NCI-H748 treated with DMSO at 0.1 percent for 48 hours (cell line): ENCODE measurements around the gene CLN3.
"Not testable (repeated sequence)": the region's sequence is repeated elsewhere in the genome, so short reads cannot be mapped to it uniquely, and the experiment has no call there.

Experiments
- DNase-seq: peaks from one replicate; lab custom pipeline; 2025; lab: John Stamatoyannopoulos, UW

CLN3 gene

DNA sequence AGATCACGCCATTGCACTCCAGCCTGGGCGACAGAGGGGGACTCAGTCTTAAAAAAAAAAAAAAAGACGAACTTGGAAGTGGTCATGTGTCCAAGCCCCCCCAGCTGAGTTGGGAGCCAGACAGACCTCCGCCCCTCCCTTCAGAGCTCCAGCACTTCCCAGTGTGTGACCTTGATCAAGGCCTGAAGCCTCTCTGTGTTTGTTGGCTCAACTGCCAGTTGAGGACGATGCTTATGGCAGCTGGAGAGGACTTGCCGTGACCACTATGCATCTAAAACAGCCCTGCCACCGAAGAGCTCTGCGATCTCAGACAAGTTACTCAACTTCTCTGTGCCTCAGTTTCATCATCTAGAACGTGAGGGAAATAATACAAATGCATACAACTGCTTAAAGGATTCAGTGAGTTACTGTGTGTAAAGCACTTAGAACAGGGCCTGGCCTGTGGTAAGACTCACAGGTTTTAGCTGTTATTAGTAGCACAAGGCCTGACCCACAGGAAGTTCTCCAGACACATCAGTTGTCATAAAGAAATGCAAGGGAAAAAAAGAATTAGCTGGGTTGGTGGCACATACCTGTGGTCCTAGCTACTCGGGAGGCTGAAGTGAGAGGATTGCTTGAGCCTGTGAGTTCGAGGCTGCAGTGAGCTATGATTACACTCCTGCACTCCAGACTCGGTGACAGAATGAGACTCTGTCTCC is 21.8 kb upstream of the CLN3 start:
- DNase-seq, result no peak

DNA sequence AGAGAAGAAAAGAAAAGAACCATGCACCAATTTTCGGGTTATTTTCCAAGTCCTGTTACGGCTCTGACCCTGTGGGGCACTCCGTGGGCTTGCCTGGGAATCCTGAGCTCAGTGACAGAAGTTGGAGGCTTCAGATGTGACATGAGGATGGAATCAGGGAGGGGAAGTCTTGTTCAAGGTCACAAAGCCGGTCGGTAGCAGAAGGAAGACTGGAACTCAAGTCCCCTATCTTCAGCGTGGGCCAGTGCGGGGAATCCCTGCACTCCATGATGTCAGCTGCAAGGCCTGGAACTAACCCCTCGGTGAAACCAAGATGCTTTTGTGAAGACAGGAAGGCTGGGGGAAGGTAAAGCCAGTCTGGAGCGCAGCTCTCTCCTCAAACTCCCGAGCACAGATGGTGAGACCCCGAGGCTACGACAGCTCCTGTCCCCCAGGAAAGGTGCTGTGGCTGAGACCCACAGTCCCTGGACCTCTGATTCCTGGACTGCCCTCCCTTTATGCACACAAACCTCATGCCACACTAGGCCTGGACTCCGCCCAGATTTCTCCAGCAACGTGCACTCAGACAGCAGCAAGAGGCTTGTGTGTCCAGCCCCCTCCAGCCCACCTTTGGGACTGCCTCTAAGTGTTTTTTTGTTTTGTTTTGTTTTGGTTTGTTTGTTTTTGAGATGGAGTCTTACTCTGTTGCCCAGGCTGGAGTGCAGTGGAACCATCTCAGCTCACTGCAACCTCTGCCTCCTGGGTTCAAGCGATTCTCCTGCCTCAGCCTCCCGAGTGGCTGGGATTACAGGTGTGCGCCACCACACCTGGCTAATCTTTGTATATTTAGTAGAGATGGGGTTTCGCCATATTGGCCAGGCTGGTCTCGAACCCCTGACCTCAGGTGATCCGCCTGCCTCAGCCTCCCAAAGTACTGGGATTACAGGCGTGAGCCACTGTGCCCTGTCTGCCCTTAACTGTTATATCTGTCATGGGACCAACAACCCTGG is 20.2 kb upstream of the CLN3 start:
- DNase-seq, result no peak

DNA sequence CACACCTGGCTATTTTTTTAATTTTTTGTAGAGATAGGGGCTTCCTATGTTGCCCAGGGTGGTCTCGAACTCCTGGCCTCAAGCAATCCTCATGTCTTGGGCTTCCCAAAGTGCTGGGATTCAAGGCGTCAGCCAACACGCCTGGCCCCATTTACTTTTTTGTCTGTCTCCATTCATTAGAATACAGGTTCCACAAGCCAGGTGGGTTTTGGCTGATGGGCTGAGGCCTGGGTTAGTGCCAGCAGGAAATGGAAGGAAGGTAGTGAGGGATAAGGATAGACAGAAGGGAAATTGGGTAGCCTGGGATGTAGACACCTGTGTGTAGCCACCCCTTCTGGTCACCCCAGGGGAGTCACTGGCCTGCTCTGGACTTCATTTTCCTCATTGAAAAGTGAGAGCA is 19.2 kb upstream of the CLN3 start:
- no peak for DNase-seq

DNA sequence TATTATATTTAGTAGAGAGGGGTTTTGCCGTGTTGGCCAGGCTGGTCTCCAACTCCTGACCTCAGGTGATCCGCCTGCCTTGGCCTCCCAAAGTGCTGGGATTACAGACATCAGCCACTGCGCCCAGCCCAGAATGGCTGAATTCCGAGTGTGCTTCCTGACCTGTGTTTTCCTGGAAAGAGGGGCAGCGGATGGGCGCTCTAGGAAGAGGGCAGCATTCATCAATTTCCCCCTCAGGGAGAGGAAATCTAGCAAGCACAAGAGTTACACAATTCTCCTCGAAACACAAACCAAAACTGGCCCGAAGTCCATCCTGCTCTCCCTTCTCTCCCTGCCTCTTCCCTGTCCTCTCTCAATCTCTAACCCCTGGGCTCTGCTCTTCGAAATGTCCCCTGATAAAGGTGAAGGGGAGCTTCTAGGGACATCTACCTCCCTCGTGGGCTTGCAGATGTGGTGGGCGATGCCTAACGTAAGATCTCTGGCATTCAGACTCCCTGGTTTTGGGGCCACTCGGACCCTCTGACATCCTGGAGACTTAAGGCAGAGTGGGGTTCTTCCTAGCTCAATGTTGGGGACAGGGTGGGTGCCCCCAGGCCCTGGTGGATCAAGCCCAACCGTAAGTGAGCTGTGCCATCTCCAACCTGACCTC is 13.7 kb upstream of the CLN3 start:
- DNase-seq, result no peak

GRCh38 chr16:28504707-28505404 is 13.0 kb upstream of the CLN3 start:
- DNase-seq, result no peak

DNA sequence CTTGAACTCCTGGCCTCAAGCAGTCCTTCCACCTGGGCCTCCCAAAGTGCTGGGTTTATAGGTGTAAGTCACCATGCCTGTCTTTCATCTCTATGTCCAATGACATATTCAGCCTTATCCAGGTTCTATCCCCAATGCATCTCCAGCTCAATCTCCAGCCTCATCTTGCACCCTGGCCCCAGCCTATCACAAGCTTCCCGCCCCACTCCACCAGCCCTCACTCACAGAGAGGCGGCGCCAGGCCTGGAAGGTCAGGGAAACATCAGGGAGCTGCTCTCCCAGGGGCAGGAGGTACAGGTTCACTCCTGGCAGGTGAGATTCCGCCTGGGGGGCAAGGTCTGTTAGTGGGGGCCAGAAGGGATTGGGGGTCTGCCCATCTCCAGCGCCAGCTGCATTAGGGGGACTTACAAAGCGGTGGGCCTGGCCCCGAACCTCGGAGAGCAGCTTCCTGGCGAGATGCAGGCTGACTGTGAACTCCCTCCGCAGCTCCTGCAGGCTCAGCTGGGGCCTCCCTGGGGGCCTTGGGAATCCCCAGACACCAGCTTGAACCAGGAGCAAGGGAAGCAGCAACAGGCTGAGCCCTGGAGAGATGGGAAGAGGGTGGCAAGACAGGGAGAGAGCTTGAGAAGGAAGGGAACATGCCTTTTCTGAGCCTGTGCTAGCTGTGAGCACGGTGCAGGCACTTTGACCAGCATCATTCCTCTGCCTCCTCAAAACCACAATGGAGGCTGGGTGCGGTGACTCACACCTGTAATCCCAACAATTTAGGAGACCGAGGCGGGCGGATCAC is 11.8 kb upstream of the CLN3 start:
- no peak for DNase-seq

DNA sequence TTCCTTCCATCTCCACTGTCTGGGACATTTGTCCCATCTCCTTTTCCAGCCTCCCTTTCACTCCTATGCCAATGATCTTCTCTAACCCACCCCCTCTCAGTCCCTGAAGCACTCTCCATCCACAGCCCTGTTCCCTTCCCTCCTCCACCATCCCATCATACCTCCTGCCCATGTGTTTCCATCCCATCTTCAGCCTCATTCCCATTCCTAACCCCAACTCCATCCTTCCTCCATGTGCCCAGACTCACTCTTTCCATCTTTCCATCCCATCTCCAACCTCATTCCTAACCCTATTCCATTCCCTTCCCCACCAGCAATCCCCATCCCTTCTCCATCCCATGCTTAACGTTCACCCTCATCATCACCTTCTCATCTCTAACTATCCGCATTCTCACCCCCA is 10.4 kb upstream of the CLN3 start:
- DNase-seq, result no peak

DNA sequence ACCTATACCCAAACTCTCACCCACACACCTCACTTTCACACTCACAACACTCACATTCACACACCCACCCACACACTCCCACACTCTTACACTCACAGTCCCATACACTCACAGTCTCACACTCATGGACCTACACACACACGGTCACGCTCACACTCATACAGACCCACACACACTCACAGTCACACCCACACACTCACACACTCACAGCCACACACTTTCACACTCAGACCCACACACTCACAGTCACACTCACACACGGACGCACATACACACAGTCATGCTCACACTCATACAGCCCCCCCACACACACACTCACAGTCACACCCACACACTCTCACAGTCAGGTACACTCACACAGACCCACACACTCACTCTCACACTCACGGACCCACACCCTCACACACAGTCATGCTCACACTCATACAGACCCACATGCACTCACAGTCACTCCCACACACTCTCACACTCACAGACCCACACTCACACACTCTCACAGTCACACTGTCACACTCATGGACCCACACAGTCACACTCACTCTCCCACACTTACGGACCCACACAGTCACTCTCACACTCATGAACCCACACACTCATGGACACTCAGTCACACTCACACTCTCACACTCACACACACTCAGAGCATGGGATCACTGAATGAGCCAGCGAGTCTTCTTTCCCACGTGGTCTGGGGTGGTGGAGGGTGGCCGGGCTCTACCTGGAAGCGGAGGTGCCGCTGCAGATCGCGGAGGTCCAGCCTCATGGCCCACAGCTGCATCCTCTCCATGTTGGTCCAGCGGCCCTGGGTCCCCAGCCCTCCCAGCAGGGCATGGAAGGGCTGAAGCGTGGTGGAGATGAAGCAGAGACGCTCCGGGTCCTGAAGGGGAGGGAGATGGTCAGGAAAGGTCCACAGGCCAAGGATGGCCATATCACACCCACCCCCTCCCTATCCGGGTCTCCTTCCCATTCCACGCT is 9.7 kb upstream of the CLN3 start:
- no peak for DNase-seq

DNA sequence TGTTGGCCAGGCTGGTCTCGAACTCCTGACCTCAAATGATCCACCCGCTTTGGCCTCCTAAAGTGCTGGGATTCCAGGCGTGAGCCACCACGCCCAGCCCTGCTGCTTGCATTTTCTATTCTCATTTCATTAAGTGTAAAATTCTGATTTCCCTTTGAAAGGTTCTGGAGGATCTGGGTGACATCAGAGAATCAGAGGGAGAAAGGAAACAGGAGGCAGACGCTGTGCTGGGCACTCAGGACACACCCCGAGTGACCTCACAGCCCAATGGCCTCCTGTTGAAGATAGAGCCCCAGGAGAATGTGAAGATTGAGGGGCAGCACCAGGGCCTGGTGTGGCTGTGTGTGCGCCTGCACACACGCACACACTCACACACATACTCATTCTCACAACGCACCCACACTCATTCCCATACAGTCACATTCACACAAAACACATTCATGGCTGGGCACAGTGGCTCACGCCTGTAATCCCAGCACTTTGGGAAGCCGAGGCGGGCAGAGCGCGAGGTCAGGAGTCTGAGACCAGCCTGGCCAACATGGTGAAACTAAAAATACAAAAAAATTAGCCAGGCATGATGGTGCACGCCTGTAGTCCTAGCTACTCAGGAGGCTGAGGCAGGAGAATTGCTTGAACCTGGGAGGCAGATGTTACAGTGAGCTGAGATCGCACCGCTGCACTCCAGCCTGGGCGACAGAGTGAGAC is 8.8 kb upstream of the CLN3 start:
- DNase-seq, result not testable (repeated sequence)

- DNase-seq, result no peak
Observed at GRCh38 chr16:28499854-28500253, 8.0 kb upstream of the CLN3 start.

DNA sequence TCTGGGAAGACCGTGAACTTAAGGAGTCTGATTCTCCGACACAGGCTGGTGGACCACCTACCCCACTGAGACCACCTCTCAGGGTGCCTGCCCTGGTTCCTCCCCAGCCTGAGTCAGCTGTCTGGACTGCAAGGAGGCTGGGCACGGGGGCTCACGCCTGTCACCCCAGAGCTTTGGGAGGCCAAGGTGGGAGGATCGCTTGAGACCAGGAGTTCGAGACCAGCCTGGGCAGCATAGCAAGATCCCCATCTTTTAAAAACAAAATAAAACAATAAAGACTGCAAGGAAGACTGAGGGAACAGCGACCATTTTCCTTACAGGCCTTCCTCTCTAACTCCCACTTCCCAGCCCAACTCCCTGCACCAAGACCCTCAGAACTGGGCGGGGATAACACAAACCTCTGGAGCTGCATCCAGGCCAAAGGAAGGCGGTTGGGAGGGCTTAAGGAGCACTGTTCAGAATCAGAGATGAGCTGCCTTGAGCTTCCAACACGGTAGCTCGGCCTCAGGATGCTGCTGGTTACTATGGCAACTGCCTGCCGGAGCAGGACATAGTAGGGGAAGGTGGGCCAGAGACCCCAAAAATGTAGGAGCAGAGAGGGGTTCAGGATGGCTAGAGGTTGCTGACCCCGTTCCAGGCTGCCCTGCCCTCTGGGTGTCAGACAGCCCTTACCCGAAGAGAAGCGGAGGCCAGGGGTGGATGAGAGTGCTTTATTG is 7.0 kb upstream of the CLN3 start:
- no peak for DNase-seq

DNA sequence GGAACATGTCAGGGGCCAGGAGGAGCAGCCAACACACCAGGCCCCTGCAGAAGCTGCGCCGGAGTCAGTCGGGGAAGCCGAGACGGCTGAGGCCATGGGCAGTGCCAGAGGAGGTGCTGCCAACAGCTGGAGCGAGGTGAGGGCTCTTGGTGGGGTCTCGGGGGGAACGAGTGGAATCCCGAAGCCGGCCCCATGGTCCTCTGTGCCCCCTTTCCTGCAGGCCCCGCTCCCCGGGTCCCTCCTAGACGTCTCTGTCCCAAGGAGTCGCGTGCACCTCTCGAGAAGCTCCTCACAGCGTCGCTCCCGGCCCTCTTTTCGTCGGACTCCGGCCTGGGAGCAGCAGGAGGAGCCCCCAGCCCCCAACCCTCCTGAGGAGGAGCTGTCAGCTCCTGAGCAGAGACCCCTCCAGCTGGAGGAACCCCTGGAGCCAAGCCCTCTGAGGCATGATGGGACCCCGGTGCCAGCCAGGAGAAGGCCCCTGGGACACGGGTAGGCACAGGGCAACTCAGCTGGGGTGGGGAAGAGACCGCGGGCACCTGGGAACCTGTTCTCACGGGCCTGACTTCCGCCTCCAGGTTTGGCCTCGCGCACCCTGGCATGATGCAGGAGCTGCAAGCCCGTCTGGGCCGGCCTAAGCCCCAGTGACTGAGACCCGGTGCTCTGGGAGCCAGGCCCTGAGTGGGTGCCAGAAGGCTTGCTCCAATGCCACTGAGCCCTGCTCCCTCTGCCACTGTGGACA is 6.2 kb upstream of the CLN3 start:
- DNase-seq, result no peak

- no peak for DNase-seq
Observed at GRCh38 chr16:28497386-28497785, 5.5 kb upstream of the CLN3 start.

DNA sequence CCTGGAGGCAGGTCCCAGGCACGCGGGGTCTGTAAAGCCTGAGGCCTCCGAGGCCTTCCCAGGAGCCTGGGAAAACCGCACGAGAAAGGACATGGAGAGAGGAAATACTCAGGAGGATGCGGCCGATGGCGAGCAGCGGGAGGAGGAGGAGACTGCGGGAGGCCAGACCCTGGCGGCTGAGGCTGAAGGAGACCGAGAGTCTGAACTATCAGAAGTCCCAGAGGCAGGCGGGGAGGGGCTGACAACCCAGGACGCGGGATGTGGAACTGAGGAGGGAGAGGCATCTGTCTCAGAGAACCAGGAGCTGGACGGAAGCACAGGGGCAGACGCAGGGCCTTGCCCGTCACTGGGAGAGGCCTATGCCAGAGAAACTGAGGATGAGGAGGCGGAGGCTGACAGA is 5.0 kb upstream of the CLN3 start:
- DNase-seq, result no peak

GRCh38 chr16:28495795-28496749 is 4.2 kb upstream of the CLN3 start:
- DNase-seq, result no peak

GRCh38 chr16:28495098-28495793 is 3.4 kb upstream of the CLN3 start:
- DNase-seq, result no peak
